HG02678 (cell line): ENCODE measurements around the gene MAST4.
"Not testable (repeated sequence)": the region's sequence is repeated elsewhere in the genome, so short reads cannot be mapped to it uniquely, and the experiment has no call there.

ENCODE experiments used
- ATAC-seq: cut with Tn5 transposase; IDR thresholded peaks from one replicate; pipeline ENCODE4 v1.9.1; 2021; ENCODE audit warnings: mild to moderate bottlenecking, moderate library complexity; ENCODE audit not compliant: unreplicated experiment

The MAST4 gene

GRCh38 chr5:66694036-66694435, 97.8 kb downstream of the MAST4 start:
- no peak for ATAC-seq

GRCh38 chr5:66695840-66696239, 99.6 kb downstream of the MAST4 start:
- not testable (repeated sequence) for ATAC-seq

- ATAC-seq = no peak
These were observed 101.8 kb downstream of the MAST4 start for GRCh38 chr5:66697796-66698564.

GRCh38 chr5:66701244-66701643, 105.1 kb downstream of the MAST4 start:
- peak; percentile 77 for ATAC-seq

GRCh38 chr5:66702426-66702825, 106.2 kb downstream of the MAST4 start:
- ATAC-seq = no peak

- ATAC-seq = no peak
These were observed 108.7 kb downstream of the MAST4 start for GRCh38 chr5:66704790-66705425.

GRCh38 chr5:66708368-66708767, 112.2 kb downstream of the MAST4 start:
- ATAC-seq = no peak

- ATAC-seq = no peak
These were observed 114.4 kb downstream of the MAST4 start for GRCh38 chr5:66710557-66711088.

GRCh38 chr5:66713998-66714397, 117.8 kb downstream of the MAST4 start:
- no peak for ATAC-seq

- ATAC-seq = no peak
These were observed 121.5 kb downstream of the MAST4 start for GRCh38 chr5:66717455-66718373.

- ATAC-seq = no peak
These were observed 122.3 kb downstream of the MAST4 start for GRCh38 chr5:66718374-66719002.

GRCh38 chr5:66720780-66721179, 124.6 kb downstream of the MAST4 start:
- no peak for ATAC-seq

GRCh38 chr5:66722686-66723085, 126.5 kb downstream of the MAST4 start:
- no peak for ATAC-seq

- no peak for ATAC-seq
These were observed 128.4 kb downstream of the MAST4 start for GRCh38 chr5:66724349-66725139.

- no peak for ATAC-seq
These were observed 131.4 kb downstream of the MAST4 start for GRCh38 chr5:66727630-66728029.

GRCh38 chr5:66728049-66728448, 131.9 kb downstream of the MAST4 start:
- no peak for ATAC-seq

- ATAC-seq = no peak
These were observed 140.9 kb downstream of the MAST4 start for GRCh38 chr5:66737096-66737495.

GRCh38 chr5:66738136-66738535, 141.9 kb downstream of the MAST4 start:
- no peak for ATAC-seq

- ATAC-seq = no peak
These were observed 142.8 kb downstream of the MAST4 start for GRCh38 chr5:66739021-66739420.

- no peak for ATAC-seq
These were observed 143.8 kb downstream of the MAST4 start for GRCh38 chr5:66739951-66740350.
